ENCODE measurements around the gene LPIN1.
"Not testable (repeated sequence)": the region's sequence is repeated elsewhere in the genome, so short reads cannot be mapped to it uniquely, and the experiment has no call there.

The LPIN1 gene

GRCh38 chr2:11807156-11808015, 61.0 kb downstream of the LPIN1 start:
- no peaks in the 10 kb centered on the region for H3K4me1 ChIP-seq (ENCODE audit: control insufficient read depth, insufficient read depth, low read length, poor library complexity, severe bottlenecking)
- DNase-seq: no peak
- H3K4me3 ChIP-seq (ENCODE audit: insufficient read depth, low read depth, low read length, poor library complexity, severe bottlenecking): no peak overlapping the region
- no peak overlapping the region for H3K27ac ChIP-seq (ENCODE audit: insufficient read depth, low read length, poor library complexity, severe bottlenecking)
- H3K27me3 ChIP-seq (replicated peaks; ENCODE audit: control insufficient read depth, insufficient read depth, low read length, poor library complexity, severe bottlenecking): no peaks in the 10 kb centered on the region
- peaks cover 70% of the 10 kb centered on the region for H3K36me3 ChIP-seq (ENCODE audit: control insufficient read depth, insufficient read depth, low read length)
- H3K9me3 ChIP-seq (ENCODE audit: control insufficient read depth, low read length): no peaks in the 10 kb centered on the region

- no peak for DNase-seq
- Histone ChIP-seq H3K36me3 (ENCODE audit: control insufficient read depth, insufficient read depth, low read length) (peaks cover 68% of the 10 kb centered on the region), H3K9me3 (ENCODE audit: control insufficient read depth, low read length) (no peaks in the 10 kb centered on the region)
These were observed 61.6 kb downstream of the LPIN1 start for GRCh38 chr2:11808016-11808400.

GRCh38 chr2:11809586-11810236, 63.3 kb downstream of the LPIN1 start:
- peaks cover 61% of the 10 kb centered on the region for H3K36me3 ChIP-seq (ENCODE audit: control insufficient read depth, insufficient read depth, low read length)

More at GRCh38 chr2:11808016-11808400, 61.6 kb downstream of the LPIN1 start:
- Histone ChIP-seq H3K27me3 (replicated peaks; ENCODE audit: control insufficient read depth, insufficient read depth, low read length, poor library complexity, severe bottlenecking) (no peaks in the 10 kb centered on the region), H3K4me3 (ENCODE audit: insufficient read depth, low read depth, low read length, poor library complexity, severe bottlenecking) (no peak overlapping the region), H3K27ac (ENCODE audit: insufficient read depth, low read length, poor library complexity, severe bottlenecking) (no peak overlapping the region), H3K4me1 (ENCODE audit: control insufficient read depth, insufficient read depth, low read length, poor library complexity, severe bottlenecking) (no peaks in the 10 kb centered on the region)

GRCh38 chr2:11810237-11810977, 64.0 kb downstream of the LPIN1 start:
- no peaks in the 10 kb centered on the region for H3K4me1 ChIP-seq (ENCODE audit: control insufficient read depth, insufficient read depth, low read length, poor library complexity, severe bottlenecking)
- H3K36me3 ChIP-seq (ENCODE audit: control insufficient read depth, insufficient read depth, low read length): peaks cover 60% of the 10 kb centered on the region
- H3K27ac ChIP-seq (ENCODE audit: insufficient read depth, low read length, poor library complexity, severe bottlenecking): no peak overlapping the region
- H3K4me3 ChIP-seq (ENCODE audit: insufficient read depth, low read depth, low read length, poor library complexity, severe bottlenecking): no peak overlapping the region
- no peaks in the 10 kb centered on the region for H3K27me3 ChIP-seq (replicated peaks; ENCODE audit: control insufficient read depth, insufficient read depth, low read length, poor library complexity, severe bottlenecking)
- DNase-seq: no peak
- no peaks in the 10 kb centered on the region for H3K9me3 ChIP-seq (ENCODE audit: control insufficient read depth, low read length)

More at GRCh38 chr2:11809586-11810236, 63.3 kb downstream of the LPIN1 start:
- Histone ChIP-seq H3K27me3 (replicated peaks; ENCODE audit: control insufficient read depth, insufficient read depth, low read length, poor library complexity, severe bottlenecking) (no peaks in the 10 kb centered on the region), H3K4me1 (ENCODE audit: control insufficient read depth, insufficient read depth, low read length, poor library complexity, severe bottlenecking) (no peaks in the 10 kb centered on the region), H3K27ac (ENCODE audit: insufficient read depth, low read length, poor library complexity, severe bottlenecking) (no peak overlapping the region), H3K9me3 (ENCODE audit: control insufficient read depth, low read length) (no peaks in the 10 kb centered on the region), H3K4me3 (ENCODE audit: insufficient read depth, low read depth, low read length, poor library complexity, severe bottlenecking) (no peak overlapping the region)
- no peak for DNase-seq

GRCh38 chr2:11811036-11811654, 64.7 kb downstream of the LPIN1 start:
- Histone ChIP-seq H3K4me3 (ENCODE audit: insufficient read depth, low read depth, low read length, poor library complexity, severe bottlenecking) (no peak overlapping the region), H3K27ac (ENCODE audit: insufficient read depth, low read length, poor library complexity, severe bottlenecking) (no peak overlapping the region), H3K9me3 (ENCODE audit: control insufficient read depth, low read length) (no peaks in the 10 kb centered on the region), H3K27me3 (replicated peaks; ENCODE audit: control insufficient read depth, insufficient read depth, low read length, poor library complexity, severe bottlenecking) (no peaks in the 10 kb centered on the region), H3K36me3 (ENCODE audit: control insufficient read depth, insufficient read depth, low read length) (peaks cover 60% of the 10 kb centered on the region), H3K4me1 (ENCODE audit: control insufficient read depth, insufficient read depth, low read length, poor library complexity, severe bottlenecking) (no peaks in the 10 kb centered on the region)
- DNase-seq: no peak

GRCh38 chr2:11812466-11813248, 66.2 kb downstream of the LPIN1 start:
- no peaks in the 10 kb centered on the region for H3K27me3 ChIP-seq (replicated peaks; ENCODE audit: control insufficient read depth, insufficient read depth, low read length, poor library complexity, severe bottlenecking)
- peaks cover 47% of the 10 kb centered on the region for H3K36me3 ChIP-seq (ENCODE audit: control insufficient read depth, insufficient read depth, low read length)

GRCh38 chr2:11813345-11813744, 66.9 kb downstream of the LPIN1 start:
- not testable (repeated sequence) for H3K4me3 ChIP-seq (ENCODE audit: insufficient read depth, low read depth, low read length, poor library complexity, severe bottlenecking); H3K4me1 ChIP-seq (ENCODE audit: control insufficient read depth, insufficient read depth, low read length, poor library complexity, severe bottlenecking); DNase-seq; H3K27ac ChIP-seq (ENCODE audit: insufficient read depth, low read length, poor library complexity, severe bottlenecking); H3K9me3 ChIP-seq (ENCODE audit: control insufficient read depth, low read length); H3K27me3 ChIP-seq (replicated peaks; ENCODE audit: control insufficient read depth, insufficient read depth, low read length, poor library complexity, severe bottlenecking)
- H3K36me3 ChIP-seq (ENCODE audit: control insufficient read depth, insufficient read depth, low read length): peaks cover 40% of the 10 kb centered on the region

More at GRCh38 chr2:11812466-11813248, 66.2 kb downstream of the LPIN1 start:
- Histone ChIP-seq H3K27ac (ENCODE audit: insufficient read depth, low read length, poor library complexity, severe bottlenecking) (no peak overlapping the region), H3K9me3 (ENCODE audit: control insufficient read depth, low read length) (no peaks in the 10 kb centered on the region), H3K4me1 (ENCODE audit: control insufficient read depth, insufficient read depth, low read length, poor library complexity, severe bottlenecking) (no peaks in the 10 kb centered on the region), H3K4me3 (ENCODE audit: insufficient read depth, low read depth, low read length, poor library complexity, severe bottlenecking) (no peak overlapping the region)
- no peak for DNase-seq

- Histone ChIP-seq H3K36me3 (ENCODE audit: control insufficient read depth, insufficient read depth, low read length) (peaks cover 41% of the 10 kb centered on the region), H3K27me3 (replicated peaks; ENCODE audit: control insufficient read depth, insufficient read depth, low read length, poor library complexity, severe bottlenecking) (no peaks in the 10 kb centered on the region), H3K4me1 (ENCODE audit: control insufficient read depth, insufficient read depth, low read length, poor library complexity, severe bottlenecking) (no peaks in the 10 kb centered on the region), H3K9me3 (ENCODE audit: control insufficient read depth, low read length) (no peaks in the 10 kb centered on the region), H3K4me3 (ENCODE audit: insufficient read depth, low read depth, low read length, poor library complexity, severe bottlenecking) (no peak overlapping the region), H3K27ac (ENCODE audit: insufficient read depth, low read length, poor library complexity, severe bottlenecking) (no peak overlapping the region)
- DNase-seq: no peak
These were observed 67.5 kb downstream of the LPIN1 start for GRCh38 chr2:11813951-11814350.

- H3K9me3 ChIP-seq (ENCODE audit: control insufficient read depth, low read length): no peaks in the 10 kb centered on the region
- H3K4me1 ChIP-seq (ENCODE audit: control insufficient read depth, insufficient read depth, low read length, poor library complexity, severe bottlenecking): no peaks in the 10 kb centered on the region
- no peaks in the 10 kb centered on the region for H3K27me3 ChIP-seq (replicated peaks; ENCODE audit: control insufficient read depth, insufficient read depth, low read length, poor library complexity, severe bottlenecking)
- peaks cover 47% of the 10 kb centered on the region for H3K36me3 ChIP-seq (ENCODE audit: control insufficient read depth, insufficient read depth, low read length)
- DNase-seq: no peak
- no peak overlapping the region for H3K27ac ChIP-seq (ENCODE audit: insufficient read depth, low read length, poor library complexity, severe bottlenecking)
- no peak overlapping the region for H3K4me3 ChIP-seq (ENCODE audit: insufficient read depth, low read depth, low read length, poor library complexity, severe bottlenecking)
These were observed 68.6 kb downstream of the LPIN1 start for GRCh38 chr2:11814979-11815510.
